Heart left ventricle (tissue), 16 donors: ENCODE data around the gene NAP1L4. TPM values are rescaled to one million over a fixed set of nuclear protein-coding genes. Genes with fewer than 3 reads are reported as not detected.

Experiments
- ATAC-seq, 4 donors: fragments of 200-7000 bp; cut with Tn5 transposase; one replicate each; pipeline ENCODE4 v1.9.1; 2020 to 2022; ENCODE audit warnings: moderate library complexity in 4 of 4, mild to moderate bottlenecking in 3 of 4, moderate number of reproducible peaks in 1 of 4
- DNase-seq, 5 donors: peaks; one replicate each; pipeline ENCODE4 v3.0.0-alpha.2; 2020
- H3K27ac ChIP-seq, 12 donors: fragments of 200-600 bp; sonication (generic) in 4 of 12; one replicate each; pipeline versions ENCODE4 v1.5.0 to v1.8.0; 2016 to 2022; ENCODE audit warnings: mild to moderate bottlenecking in 2 of 12
- H3K27me3 ChIP-seq, 9 donors: fragments of 200-600 bp; sonication (generic) in 2 of 9; one replicate each; pipeline versions ENCODE4 v1.5.1 to v1.8.0; 2016 to 2022; ENCODE audit warnings: mild to moderate bottlenecking in 3 of 9
- H3K36me3 ChIP-seq, 9 donors: fragments of 200-600 bp; sonication (generic) in 2 of 9; one replicate each; pipeline versions ENCODE4 v1.5.0 to v1.8.0; 2018 to 2022; ENCODE audit warnings: mild to moderate bottlenecking in 2 of 9
- H3K4me1 ChIP-seq, 12 donors: fragments of 200-600 bp; sonication (generic) in 4 of 12; one replicate each; pipeline versions ENCODE4 v1.5.0 to v1.8.0; 2016 to 2022; ENCODE audit warnings: mild to moderate bottlenecking in 3 of 12
- H3K4me3 ChIP-seq, 12 donors: fragments of 200-600 bp; sonication (generic) in 4 of 12; one replicate each; pipeline versions ENCODE4 v1.5.0 to v1.8.0; 2017 to 2022; ENCODE audit warnings: mild to moderate bottlenecking in 9 of 12, moderate library complexity in 4 of 12
- H3K9me3 ChIP-seq, 12 donors: fragments of 200-600 bp; sonication (generic) in 4 of 12; one replicate each; pipeline versions ENCODE4 v1.5.0 to v1.8.0; 2016 to 2022; ENCODE audit warnings: mild to moderate bottlenecking in 1 of 12
- POLR2A ChIP-seq, 2 donors: fragments of 450-650 bp; IDR thresholded peaks; one replicate each; pipeline ENCODE4 v1.6.1; 2017; ENCODE audit warnings: antibody characterized with exemption in 2 of 2, mild to moderate bottlenecking in 2 of 2, moderate library complexity in 2 of 2
- WGBS, 4 donors: extraction: QIAGEN DNeasy Blood & Tissue Kit in 2 of 4; methylation state at CpG; one replicate each; pipeline versions ENCODE4 v1.1.5 to v1.1.7; 2013 to 2018; 5-methylcytosine and 5-hydroxymethylcytosine counted together
- intact Hi-C, 10 donors: fragments of 100-400 bp; cut with DNase I; formaldehyde crosslinking; loops; one replicate each; pipeline versions ENCODE4 v1.11.1 to v1.14.2; 2022
- polyA plus RNA-seq, 2 donors: library from polyadenylated mRNA; stranded (reverse); fragments of 200-250 nt; gene quantifications; one replicate each; pipeline ENCODE4 v1.2.3, GENCODE V29; 2013
- total RNA-seq, 9 donors: library from RNA; depleted of rRNA in 2 of 9; stranded (reverse); fragments of >200 nt in 2 of 9; fragmentation: NEBNext Ultra II Directional in 3 of 9; extraction: Animal tissue kit (Norgen Biotek cat#: 25700) in 3 of 9; gene quantifications; one replicate each; pipeline versions ENCODE4 v1.1.0 to v1.2.4, GENCODE V29; 2016 to 2023
- TF ChIP-seq, protein P1 (sequence below), 12 donors: fragments of 200-600 bp; sonication (generic) in 4 of 12; IDR thresholded peaks; one replicate each; pipeline versions ENCODE4 v1.5.0 to v1.8.0; 2018 to 2022; ENCODE audit warnings: antibody characterized with exemption in 12 of 12, mild to moderate bottlenecking in 5 of 12
- donor health status: ischemic (EF 13 %, LVEDD 7.1; RV severe dilation, severe dysfunction).
- donor health status: healthy with polysubstance abuse.
- donor health status: DM: no; HTN: yes; CAD: no.
- donor health status: DM: no; HTN: no; CAD: no.
- donor health status: ischemic (EF 25% LVEDD 6.9; RV normal size, moderate dysfunction).
- donor health status: ischemic (EF 25% LVEDD 5.7; RV mildly dilated, moderate dysfunction).
- donor health status: healthy.
- donor health status: DM: yes; HTN: yes; CAD: no.
- donor health status: ischemic (EF 35%, LVEDD 5.7; RV mildly dilated, moderate dysfunction).
- donor health status: nonischemic (EF 11% LVEDD 7.7; RV severe dilation, severe dysfunction).
- donor health status: DM: yes; HTN: yes; CAD: no.
- donor health status: PGD.
- donor health status: ischemic (EF 29% LVEDD 5.4; RV normal size, mild dysfunction).
- donor health status: nonischemic (EF 23%, LVEDD 6.1; RV moderate dilation, normal function).

Gene NAP1L4
- total and polyA plus RNA-seq, 11 donors = 119 to 216 (median 167) TPM

- Histone ChIP-seq H3K4me1 (peaks cover 4 to 44% (median 17%) of the 10 kb centered on the region in 12 donors), H3K9me3 (peaks cover 0 to 1% (median 0%) of the 10 kb centered on the region in 12 donors), H3K27ac (no peak overlapping the region), H3K27me3 (peaks cover 7 to 35% (median 24%) of the 10 kb centered on the region in 9 donors), H3K4me3 (no peak overlapping the region), H3K36me3 (no peaks in the 10 kb centered on the region)
- intact Hi-C loops = no loop called here
- DNase-seq (peak in 2 of 5 donors; percentile 16 to 25), ATAC-seq (no peak)
- TF ChIP-seq, protein P1, sequence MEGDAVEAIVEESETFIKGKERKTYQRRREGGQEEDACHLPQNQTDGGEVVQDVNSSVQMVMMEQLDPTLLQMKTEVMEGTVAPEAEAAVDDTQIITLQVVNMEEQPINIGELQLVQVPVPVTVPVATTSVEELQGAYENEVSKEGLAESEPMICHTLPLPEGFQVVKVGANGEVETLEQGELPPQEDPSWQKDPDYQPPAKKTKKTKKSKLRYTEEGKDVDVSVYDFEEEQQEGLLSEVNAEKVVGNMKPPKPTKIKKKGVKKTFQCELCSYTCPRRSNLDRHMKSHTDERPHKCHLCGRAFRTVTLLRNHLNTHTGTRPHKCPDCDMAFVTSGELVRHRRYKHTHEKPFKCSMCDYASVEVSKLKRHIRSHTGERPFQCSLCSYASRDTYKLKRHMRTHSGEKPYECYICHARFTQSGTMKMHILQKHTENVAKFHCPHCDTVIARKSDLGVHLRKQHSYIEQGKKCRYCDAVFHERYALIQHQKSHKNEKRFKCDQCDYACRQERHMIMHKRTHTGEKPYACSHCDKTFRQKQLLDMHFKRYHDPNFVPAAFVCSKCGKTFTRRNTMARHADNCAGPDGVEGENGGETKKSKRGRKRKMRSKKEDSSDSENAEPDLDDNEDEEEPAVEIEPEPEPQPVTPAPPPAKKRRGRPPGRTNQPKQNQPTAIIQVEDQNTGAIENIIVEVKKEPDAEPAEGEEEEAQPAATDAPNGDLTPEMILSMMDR (IDR thresholded peaks at IDR 0.05) = no peak
- TF ChIP-seq POLR2A (IDR thresholded peaks at IDR 0.05) = no peak
- WGBS, 4 donors = 78 to 84% (median 80%) methylated on average over 6 to 13 of the region's 13 CpGs
These were observed 60.1 kb downstream of the NAP1L4 start for GRCh38 chr11:2931771-2932738.

- intact Hi-C loops = no loop called here
- no peak overlapping the region for H3K27ac ChIP-seq
- no peaks in the 10 kb centered on the region for H3K36me3 ChIP-seq
- H3K4me1 ChIP-seq = peaks cover 4 to 44% (median 17%) of the 10 kb centered on the region in 12 donors
- ATAC-seq (no peak), DNase-seq (no peak)
- H3K27me3 ChIP-seq = peaks cover 7 to 42% (median 25%) of the 10 kb centered on the region in 9 donors
- H3K4me3 ChIP-seq = no peak overlapping the region
- TF ChIP-seq, protein P1 (IDR thresholded peaks at IDR 0.05) = no peak
- no peak for TF ChIP-seq POLR2A (IDR thresholded peaks at IDR 0.05)
- no peaks in the 10 kb centered on the region for H3K9me3 ChIP-seq
- 79 to 88% (median 83%) methylated on average over 4 of the region's 4 CpGs for WGBS, 4 donors
These were observed 60.7 kb downstream of the NAP1L4 start for GRCh38 chr11:2931420-2931746.

GRCh38 chr11:2930704-2931419 lies 61.3 kb downstream of the NAP1L4 start:
- ATAC-seq = peak; percentile 40 to 73 (median 49)
- TF ChIP-seq, protein P1 (IDR thresholded peaks at IDR 0.05) = peak; percentile 35 to 63 (median 43)
- no peak for TF ChIP-seq POLR2A (IDR thresholded peaks at IDR 0.05)
- DNase-seq = peak; percentile 43 to 81 (median 66)
- Histone ChIP-seq H3K36me3 (no peaks in the 10 kb centered on the region), H3K27me3 (peaks cover 7 to 43% (median 25%) of the 10 kb centered on the region in 9 donors), H3K4me3 (peak overlapping the region in 10 of 12 donors; percentile 46 to 65 (median 52)), H3K4me1 (peaks cover 4 to 44% (median 17%) of the 10 kb centered on the region in 12 donors), H3K27ac (peak overlapping the region in 1 of 12 donors; percentile 73), H3K9me3 (no peaks in the 10 kb centered on the region)
- intact Hi-C loops = no loop called here
- 36 to 55% (median 42%) methylated on average over 15 to 21 of the region's 21 CpGs for WGBS, 4 donors
